Vagina (tissue), 2 donors: ENCODE data around the gene SQOR. TPM values are rescaled to one million over a fixed set of nuclear protein-coding genes. Genes with fewer than 3 reads are reported as not detected.

Experiments
- DNase-seq, 2 donors: peaks; one replicate each; pipeline ENCODE4 v3.0.0-alpha.2; 2017; ENCODE audit errors: extremely low spot score in 2 of 2
- H3K27ac ChIP-seq: fragments of 200-600 bp; sonication (generic); one replicate; pipeline ENCODE4 v1.5.1; 2019
- H3K27me3 ChIP-seq: fragments of 200-600 bp; sonication (generic); one replicate; pipeline ENCODE4 v1.5.1; 2019
- H3K36me3 ChIP-seq, 2 donors: fragments of 200-600 bp; sonication (generic); one replicate each; pipeline ENCODE4 v1.5.1; 2017 to 2019
- H3K4me1 ChIP-seq: fragments of 200-600 bp; sonication (generic); one replicate; pipeline ENCODE4 v1.5.1; 2019
- H3K4me3 ChIP-seq, 2 donors: fragments of 200-600 bp; sonication (generic); 1 replicate in 1 of 2; 2 replicates in 1 of 2; pipeline ENCODE4 v1.5.1; 2016 to 2019
- H3K9me3 ChIP-seq: fragments of 200-600 bp; sonication (generic); one replicate; pipeline ENCODE4 v1.5.1; 2019
- CTCF ChIP-seq, 3 experiments: fragments of 450-650 bp in 2 of 3; fragments of 200-600 bp in 1 of 3; sonication (generic) in 1 of 3; IDR thresholded peaks; one replicate each; pipeline ENCODE4 v1.5.1; 2017 to 2019; ENCODE audit warnings: antibody characterized with exemption in 3 of 3, mild to moderate bottlenecking in 2 of 3, moderate library complexity in 2 of 3
- POLR2A ChIP-seq, 2 donors: fragments of 450-650 bp; IDR thresholded peaks; one replicate each; pipeline ENCODE4 v1.6.1; 2017; ENCODE audit warnings: antibody characterized with exemption in 2 of 2, mild to moderate bottlenecking in 2 of 2, moderate library complexity in 2 of 2
- POLR2AphosphoS5 ChIP-seq, 2 donors: sonication (generic); formaldehyde crosslinking; IDR thresholded peaks; one replicate each; pipeline ENCODE4 v1.9.0; 2017; ENCODE audit warnings: antibody characterized with exemption in 2 of 2, mild to moderate bottlenecking in 2 of 2, low read depth in 1 of 2; ENCODE audit not compliant: insufficient read depth in 1 of 2
- intact Hi-C: fragments of 100-400 bp; cut with DNase I; formaldehyde crosslinking; loops from one replicate; pipeline ENCODE4 v1.15.1; 2023
- total RNA-seq: library from RNA; depleted of rRNA; stranded (reverse); fragments of >200 nt; gene quantifications from one replicate; pipeline ENCODE4 v1.2.3, GENCODE V29; 2016

Gene SQOR
- total RNA-seq, 1 donor from 2014 or later, result 52.8 TPM

- Histone ChIP-seq H3K36me3 (no peaks in the 10 kb centered on the region), H3K27ac (no peak overlapping the region), H3K4me3 (no peak overlapping the region), H3K27me3 (no peaks in the 10 kb centered on the region), H3K9me3 (no peaks in the 10 kb centered on the region), H3K4me1 (peaks cover 6% of the 10 kb centered on the region)
- TF ChIP-seq POLR2AphosphoS5 (IDR thresholded peaks at IDR 0.05; ENCODE audit: insufficient read depth in 1 of 2, low read depth in 1 of 2), result no peak
- TF ChIP-seq CTCF (IDR thresholded peaks at IDR 0.05), result peak in 1 of 3 experiments; percentile 13
- intact Hi-C loops, result no loop called here
- no peak for DNase-seq
These were observed 80.7 kb downstream of the SQOR start for GRCh38 chr15:45715528-45715927.

- Histone ChIP-seq H3K4me1 (peaks cover 6% of the 10 kb centered on the region), H3K4me3 (no peak overlapping the region), H3K27ac (no peak overlapping the region), H3K9me3 (no peaks in the 10 kb centered on the region), H3K27me3 (no peaks in the 10 kb centered on the region), H3K36me3 (no peaks in the 10 kb centered on the region)
- no peak for DNase-seq
- TF ChIP-seq CTCF (IDR thresholded peaks at IDR 0.05) (no peak), POLR2A (IDR thresholded peaks at IDR 0.05) (no peak), POLR2AphosphoS5 (IDR thresholded peaks at IDR 0.05; ENCODE audit: insufficient read depth in 1 of 2, low read depth in 1 of 2) (no peak)
- intact Hi-C loops, result no loop called here
These were observed 84.7 kb downstream of the SQOR start for GRCh38 chr15:45719490-45719889.

GRCh38 chr15:45720183-45720582, 85.4 kb downstream of the SQOR start:
- no peak for TF ChIP-seq POLR2A (IDR thresholded peaks at IDR 0.05)
- no peak for TF ChIP-seq CTCF (IDR thresholded peaks at IDR 0.05)
- TF ChIP-seq POLR2AphosphoS5 (IDR thresholded peaks at IDR 0.05; ENCODE audit: insufficient read depth in 1 of 2, low read depth in 1 of 2), result no peak
- H3K36me3 ChIP-seq, result no peaks in the 10 kb centered on the region
- H3K4me1 ChIP-seq, result no peaks in the 10 kb centered on the region
- intact Hi-C loops, result no loop called here
- DNase-seq, result no peak
- no peak overlapping the region for H3K27ac ChIP-seq
- no peaks in the 10 kb centered on the region for H3K9me3 ChIP-seq
- H3K27me3 ChIP-seq, result no peaks in the 10 kb centered on the region
- H3K4me3 ChIP-seq, result no peak overlapping the region

- intact Hi-C loops, result no loop called here
- no peak overlapping the region for H3K27ac ChIP-seq
- H3K4me1 ChIP-seq, result no peaks in the 10 kb centered on the region
- H3K4me3 ChIP-seq, result no peak overlapping the region
- TF ChIP-seq POLR2A (IDR thresholded peaks at IDR 0.05), result no peak
- TF ChIP-seq POLR2AphosphoS5 (IDR thresholded peaks at IDR 0.05; ENCODE audit: insufficient read depth in 1 of 2, low read depth in 1 of 2), result no peak
- TF ChIP-seq CTCF (IDR thresholded peaks at IDR 0.05), result no peak
- H3K9me3 ChIP-seq, result no peaks in the 10 kb centered on the region
- no peaks in the 10 kb centered on the region for H3K27me3 ChIP-seq
- no peaks in the 10 kb centered on the region for H3K36me3 ChIP-seq
- no peak for DNase-seq
These were observed 93.8 kb downstream of the SQOR start for GRCh38 chr15:45728641-45729040.

- no peak for DNase-seq
- H3K36me3 ChIP-seq, result no peaks in the 10 kb centered on the region
- no peak for TF ChIP-seq POLR2AphosphoS5 (IDR thresholded peaks at IDR 0.05; ENCODE audit: insufficient read depth in 1 of 2, low read depth in 1 of 2)
- TF ChIP-seq CTCF (IDR thresholded peaks at IDR 0.05), result no peak
- no peak for TF ChIP-seq POLR2A (IDR thresholded peaks at IDR 0.05)
- no peaks in the 10 kb centered on the region for H3K27me3 ChIP-seq
- H3K9me3 ChIP-seq, result no peaks in the 10 kb centered on the region
- no peak overlapping the region for H3K27ac ChIP-seq
- H3K4me1 ChIP-seq, result no peaks in the 10 kb centered on the region
- H3K4me3 ChIP-seq, result no peak overlapping the region
- intact Hi-C loops, result no loop called here
These were observed 94.3 kb downstream of the SQOR start for GRCh38 chr15:45729141-45729540.
